Type B pancreatic cell (in vitro differentiated cells): ENCODE measurements around the gene GEMIN5. TPM values are rescaled to one million over a fixed set of nuclear protein-coding genes. Genes with fewer than 3 reads are reported as not detected.

Experiments used
- DNase-seq: peaks from one replicate; pipeline ENCODE4 v3.0.0; 2021; ENCODE audit warnings: mixed read lengths; ENCODE audit not compliant: unreplicated experiment; ENCODE audit errors: extremely low spot score
- H3K27ac Mint-ChIP-seq: 2 replicates; pipeline ENCODE4 v1.8.0; 2021; ENCODE audit warnings: mild to moderate bottlenecking, mixed read lengths
- H3K27me3 Mint-ChIP-seq: 2 replicates; pipeline ENCODE4 v1.8.0; 2021; ENCODE audit warnings: mixed read lengths
- H3K36me3 Mint-ChIP-seq: 2 replicates; pipeline ENCODE4 v1.8.0; 2021; ENCODE audit warnings: mixed read lengths
- H3K4me1 Mint-ChIP-seq: one replicate; pipeline ENCODE4 v1.8.0; 2021; ENCODE audit warnings: mixed read lengths; ENCODE audit not compliant: unreplicated experiment
- H3K4me3 Mint-ChIP-seq: 2 replicates; pipeline ENCODE4 v1.8.0; 2021; ENCODE audit warnings: mild to moderate bottlenecking, mixed read lengths
- H3K9me3 Mint-ChIP-seq: 2 replicates; pipeline ENCODE4 v1.8.0; 2021; ENCODE audit warnings: mixed read lengths
- total RNA-seq: library from RNA; stranded (reverse); gene quantifications from 2 replicates; pipeline ENCODE4 v1.2.1, GENCODE V29; 2021; ENCODE audit warnings: low replicate concordance
- TF ChIP-seq, protein P1 (sequence below): fragments of 200-600 bp; sonication (generic); conservative IDR thresholded peaks from 2 replicates; pipeline ENCODE4 v1.5.0; 2021; ENCODE audit warnings: antibody characterized with exemption, mild to moderate bottlenecking

The GEMIN5 gene
- total RNA-seq, 1 donor from 2014 or later = 22.5 TPM

DNA sequence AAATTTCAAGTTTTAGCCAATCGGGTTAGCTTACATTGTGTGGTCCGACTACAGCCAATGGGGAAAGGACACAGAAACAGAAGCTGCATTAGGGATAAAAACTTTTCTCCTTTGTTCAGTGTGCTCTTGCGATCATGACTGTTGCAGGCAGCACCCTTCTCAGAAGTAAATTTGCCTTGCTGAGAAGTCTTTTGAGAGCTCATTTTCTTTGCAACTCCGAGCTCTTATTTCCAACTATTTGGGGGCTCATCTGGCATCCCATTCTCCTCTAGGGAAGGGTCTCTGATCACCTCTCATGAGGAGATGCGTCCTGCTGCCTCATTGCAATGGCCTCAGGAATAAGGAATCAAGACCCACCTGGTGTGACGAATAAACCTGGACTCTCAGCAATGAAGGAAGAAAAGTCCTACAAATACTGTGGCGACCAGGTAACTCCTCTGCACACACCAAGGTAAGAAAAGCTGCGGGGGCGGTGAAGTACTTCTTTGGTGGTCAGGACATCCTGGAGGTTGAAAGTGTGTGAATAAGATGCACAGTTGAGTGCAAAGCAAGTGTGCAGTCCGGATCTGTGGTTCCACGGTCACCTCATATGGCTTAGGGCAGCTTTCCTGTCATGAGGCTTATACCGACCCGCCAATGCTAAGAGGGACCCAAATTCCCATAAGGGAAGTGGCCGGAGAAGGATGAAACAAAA lies 59.2 kb downstream of the GEMIN5 start:
- TF ChIP-seq, protein P1, sequence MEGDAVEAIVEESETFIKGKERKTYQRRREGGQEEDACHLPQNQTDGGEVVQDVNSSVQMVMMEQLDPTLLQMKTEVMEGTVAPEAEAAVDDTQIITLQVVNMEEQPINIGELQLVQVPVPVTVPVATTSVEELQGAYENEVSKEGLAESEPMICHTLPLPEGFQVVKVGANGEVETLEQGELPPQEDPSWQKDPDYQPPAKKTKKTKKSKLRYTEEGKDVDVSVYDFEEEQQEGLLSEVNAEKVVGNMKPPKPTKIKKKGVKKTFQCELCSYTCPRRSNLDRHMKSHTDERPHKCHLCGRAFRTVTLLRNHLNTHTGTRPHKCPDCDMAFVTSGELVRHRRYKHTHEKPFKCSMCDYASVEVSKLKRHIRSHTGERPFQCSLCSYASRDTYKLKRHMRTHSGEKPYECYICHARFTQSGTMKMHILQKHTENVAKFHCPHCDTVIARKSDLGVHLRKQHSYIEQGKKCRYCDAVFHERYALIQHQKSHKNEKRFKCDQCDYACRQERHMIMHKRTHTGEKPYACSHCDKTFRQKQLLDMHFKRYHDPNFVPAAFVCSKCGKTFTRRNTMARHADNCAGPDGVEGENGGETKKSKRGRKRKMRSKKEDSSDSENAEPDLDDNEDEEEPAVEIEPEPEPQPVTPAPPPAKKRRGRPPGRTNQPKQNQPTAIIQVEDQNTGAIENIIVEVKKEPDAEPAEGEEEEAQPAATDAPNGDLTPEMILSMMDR = no peak
- no peak overlapping the region for H3K27ac Mint-ChIP-seq
- no peaks in the 10 kb centered on the region for H3K4me1 Mint-ChIP-seq
- H3K27me3 Mint-ChIP-seq = no peaks in the 10 kb centered on the region
- H3K4me3 Mint-ChIP-seq = no peak overlapping the region
- no peak for DNase-seq
- H3K9me3 Mint-ChIP-seq = peaks cover 15% of the 10 kb centered on the region
- peaks cover 67% of the 10 kb centered on the region for H3K36me3 Mint-ChIP-seq

DNA sequence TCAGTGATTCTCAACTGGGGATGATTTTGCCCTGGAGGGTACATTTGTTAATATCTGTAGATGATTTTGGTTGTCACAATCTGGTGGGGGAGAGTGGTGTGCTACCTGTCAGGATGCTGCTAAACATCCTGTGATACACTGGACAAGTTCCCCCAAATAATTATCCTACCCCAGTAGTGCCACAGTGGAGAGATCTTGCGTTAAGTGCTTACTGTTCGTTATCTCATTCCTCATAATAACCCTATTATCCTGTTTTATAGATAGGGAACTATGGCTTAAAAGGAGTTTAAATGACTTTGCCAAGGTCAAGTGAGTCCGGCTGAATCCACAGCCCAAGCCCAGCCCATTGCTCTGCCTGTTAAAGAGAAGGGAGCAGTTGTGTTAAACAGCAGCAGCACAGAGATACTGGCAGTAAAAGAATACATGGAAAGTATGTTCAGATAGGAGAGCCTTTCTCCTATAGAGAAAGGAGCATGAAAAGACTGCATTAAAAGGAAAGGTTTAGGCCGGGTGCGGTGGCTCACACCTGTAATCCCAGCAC lies 64.2 kb downstream of the GEMIN5 start:
- no peaks in the 10 kb centered on the region for H3K4me1 Mint-ChIP-seq
- H3K27ac Mint-ChIP-seq = no peak overlapping the region
- peaks cover 1% of the 10 kb centered on the region for H3K9me3 Mint-ChIP-seq
- no peaks in the 10 kb centered on the region for H3K27me3 Mint-ChIP-seq
- no peak for DNase-seq
- TF ChIP-seq, protein P1 = no peak
- no peak overlapping the region for H3K4me3 Mint-ChIP-seq
- peaks cover 52% of the 10 kb centered on the region for H3K36me3 Mint-ChIP-seq

DNA sequence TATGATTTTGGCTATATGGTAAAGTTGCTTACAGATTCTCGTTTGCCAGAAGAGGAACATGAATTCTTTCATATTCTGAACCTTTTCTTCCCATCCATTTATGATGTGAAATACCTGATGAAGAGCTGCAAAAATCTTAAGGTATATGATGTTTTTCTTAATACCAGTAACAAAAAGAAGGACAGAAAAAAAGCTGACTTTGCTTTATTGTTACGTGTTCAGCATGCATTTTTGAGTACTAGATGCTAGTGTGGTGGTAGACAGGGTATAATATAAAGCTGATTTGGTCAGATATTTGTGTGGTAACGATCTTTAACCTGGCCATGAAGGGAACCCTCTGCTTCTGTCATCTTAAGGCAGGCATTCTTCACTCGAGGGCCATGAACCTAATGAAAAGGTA lies 66.3 kb downstream of the GEMIN5 start:
- Mint-ChIP-seq H3K4me1 (no peaks in the 10 kb centered on the region), H3K9me3 (no peaks in the 10 kb centered on the region), H3K27ac (no peak overlapping the region), H3K4me3 (no peak overlapping the region), H3K36me3 (peaks cover 51% of the 10 kb centered on the region), H3K27me3 (no peaks in the 10 kb centered on the region)
- no peak for DNase-seq
- TF ChIP-seq, protein P1 = no peak

DNA sequence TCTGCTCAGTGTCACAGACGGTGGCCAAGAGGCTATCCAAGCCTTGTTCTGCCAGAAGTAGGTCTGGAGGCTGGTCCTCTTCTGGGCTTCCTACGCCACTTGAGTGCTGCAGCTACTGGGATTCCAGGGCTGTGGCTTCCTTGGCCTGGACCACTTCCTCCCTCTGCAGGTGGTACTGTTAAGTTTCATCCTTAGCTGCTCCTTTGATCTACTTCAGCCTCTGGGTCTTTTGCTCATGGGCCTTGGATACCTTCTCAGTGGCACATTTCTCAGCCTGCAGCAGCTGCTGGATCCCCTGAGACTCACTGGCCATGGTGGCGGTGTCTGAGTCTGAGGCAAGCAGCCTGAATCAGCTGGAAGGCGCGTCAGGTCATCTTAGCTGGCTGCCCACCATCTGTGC lies 69.3 kb downstream of the GEMIN5 start:
- H3K4me1 Mint-ChIP-seq = no peaks in the 10 kb centered on the region

DNA sequence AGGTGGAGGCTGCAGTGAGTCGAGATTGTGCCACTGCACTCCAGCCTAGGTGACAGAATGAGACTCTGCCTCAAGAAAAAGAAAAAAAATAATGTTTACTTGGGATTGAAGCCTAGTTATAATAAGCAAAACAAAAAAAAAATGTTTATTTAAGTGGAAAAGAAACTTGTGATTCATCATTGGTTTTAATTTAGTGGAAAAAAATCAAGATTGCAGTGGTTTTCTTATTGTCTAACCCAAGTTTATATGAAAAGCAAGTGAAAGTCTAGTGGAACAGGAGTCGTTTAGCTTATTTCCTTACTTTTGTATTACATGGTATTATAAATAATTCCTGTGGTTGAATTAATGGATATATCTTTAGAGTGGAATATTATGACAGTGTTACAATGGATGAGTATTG lies 71.2 kb downstream of the GEMIN5 start:
- Mint-ChIP-seq H3K4me3 (no peak overlapping the region), H3K27ac (no peak overlapping the region), H3K4me1 (peaks cover 4% of the 10 kb centered on the region), H3K36me3 (peaks cover 50% of the 10 kb centered on the region), H3K9me3 (no peaks in the 10 kb centered on the region), H3K27me3 (no peaks in the 10 kb centered on the region)
- TF ChIP-seq, protein P1 = no peak
- DNase-seq = no peak

More for the DNA sequence above, 69.3 kb downstream of the GEMIN5 start:
- Mint-ChIP-seq H3K36me3 (peaks cover 48% of the 10 kb centered on the region), H3K9me3 (no peaks in the 10 kb centered on the region), H3K4me3 (no peak overlapping the region), H3K27me3 (no peaks in the 10 kb centered on the region), H3K27ac (no peak overlapping the region)
- TF ChIP-seq, protein P1 = peak; percentile 18
- no peak for DNase-seq
